Measurements from ENCODE around the gene IQSEC2. TPM values are rescaled to one million over a fixed set of nuclear protein-coding genes. Genes with fewer than 3 reads are reported as not detected.

IQSEC2 gene
- total RNA-seq, 1 donor from 2014 or later, result 18.0 TPM

GRCh38 chrX:53254570-53255461, 26.6 kb downstream of the IQSEC2 start:
- intact Hi-C loops (cut with DNase I), result no loop called here
- ATAC-seq, result no peak
- no peak for DNase-seq (ENCODE audit: low spot score)

- intact Hi-C loops (cut with DNase I), result no loop called here
- DNase-seq (ENCODE audit: low spot score) (no peak), ATAC-seq (no peak)
Observed at GRCh38 chrX:53253293-53254020, 27.9 kb downstream of the IQSEC2 start.

GRCh38 chrX:53251307-53251706, 30.1 kb downstream of the IQSEC2 start:
- intact Hi-C loops (cut with DNase I), result no loop called here
- DNase-seq (ENCODE audit: low spot score), result no peak
- no peak for ATAC-seq

- DNase-seq (ENCODE audit: low spot score) (no peak), ATAC-seq (no peak)
- intact Hi-C loops (cut with DNase I), result no loop called here
Observed at GRCh38 chrX:53250556-53250955, 30.8 kb downstream of the IQSEC2 start.

- ATAC-seq, result no peak
- intact Hi-C loops (cut with DNase I), result no loop called here
- no peak for DNase-seq (ENCODE audit: low spot score)
Observed at GRCh38 chrX:53249408-53250042, 31.9 kb downstream of the IQSEC2 start.

- intact Hi-C loops (cut with DNase I), result no loop called here
- ATAC-seq (no peak), DNase-seq (ENCODE audit: low spot score) (no peak)
Observed at GRCh38 chrX:53247928-53248327, 33.5 kb downstream of the IQSEC2 start.

GRCh38 chrX:53246231-53246630, 35.2 kb downstream of the IQSEC2 start:
- intact Hi-C loops (cut with DNase I), result no loop called here
- ATAC-seq, result no peak
- no peak for DNase-seq (ENCODE audit: low spot score)

GRCh38 chrX:53244610-53245009, 36.8 kb downstream of the IQSEC2 start:
- intact Hi-C loops (cut with DNase I), result no loop called here
- no peak for DNase-seq (ENCODE audit: low spot score)
- no peak for ATAC-seq

- no peak for ATAC-seq
- intact Hi-C loops (cut with DNase I), result no loop called here
- DNase-seq (ENCODE audit: low spot score), result no peak
Observed at GRCh38 chrX:53242310-53242709, 39.1 kb downstream of the IQSEC2 start.

- intact Hi-C loops (cut with DNase I), result no loop called here
- ATAC-seq, result no peak
- no peak for DNase-seq (ENCODE audit: low spot score)
Observed at GRCh38 chrX:53241558-53241957, 39.8 kb downstream of the IQSEC2 start.

- no peak for ATAC-seq
- intact Hi-C loops (cut with DNase I), result no loop called here
Observed at GRCh38 chrX:53239474-53239873, 41.9 kb downstream of the IQSEC2 start.

GRCh38 chrX:53237056-53237455, 44.3 kb downstream of the IQSEC2 start:
- ATAC-seq (no peak), DNase-seq (ENCODE audit: low spot score) (no peak)
- intact Hi-C loops (cut with DNase I), result no loop called here

More at GRCh38 chrX:53239474-53239873, 41.9 kb downstream of the IQSEC2 start:
- DNase-seq (ENCODE audit: low spot score), result no peak

- ATAC-seq, result no peak
- intact Hi-C loops (cut with DNase I), result no loop called here
- DNase-seq (ENCODE audit: low spot score), result no peak
Observed at GRCh38 chrX:53236025-53236679, 45.2 kb downstream of the IQSEC2 start.

- no peak for DNase-seq (ENCODE audit: low spot score)
- intact Hi-C loops (cut with DNase I), result no loop called here
- ATAC-seq, result no peak
Observed at GRCh38 chrX:53235566-53235965, 45.8 kb downstream of the IQSEC2 start.

- intact Hi-C loops (cut with DNase I), result no loop called here
- ATAC-seq, result no peak
- DNase-seq (ENCODE audit: low spot score), result no peak
Observed at GRCh38 chrX:53234484-53234883, 46.9 kb downstream of the IQSEC2 start.

GRCh38 chrX:53233536-53233935, 47.8 kb downstream of the IQSEC2 start:
- intact Hi-C loops (cut with DNase I), result no loop called here
- no peak for ATAC-seq
- no peak for DNase-seq (ENCODE audit: low spot score)

- DNase-seq (ENCODE audit: low spot score) (no peak), ATAC-seq (no peak)
- intact Hi-C loops (cut with DNase I), result no loop called here
Observed at GRCh38 chrX:53230116-53230515, 51.3 kb downstream of the IQSEC2 start.

GRCh38 chrX:53227224-53227765, 54.1 kb downstream of the IQSEC2 start:
- intact Hi-C loops (cut with DNase I), result no loop called here
- no peak for DNase-seq (ENCODE audit: low spot score)

More at GRCh38 chrX:53227224-53227765, 54.1 kb downstream of the IQSEC2 start:
- ATAC-seq, result no peak

All from sciatic nerve (tissue), 2 donors.